DOHH2 (cell line): ENCODE measurements around the gene BRIX1.

Experiments
- H3F3A ChIP-seq: fragments of 200-600 bp; sonication (generic), shearing (Covaris generic); 2 replicates; pipeline ENCODE4 v1.6.0; 2016; ENCODE audit warnings: antibody characterized with exemption, mild to moderate bottlenecking; ENCODE audit not compliant: control insufficient read depth, insufficient read depth
- H3K27ac ChIP-seq: fragments of 200-600 bp; sonication (generic); 2 replicates; pipeline ENCODE4 v1.5.1; 2014; ENCODE audit warnings: low read depth, mild to moderate bottlenecking, low read length, moderate library complexity
- H3K27me3 ChIP-seq: fragments of 200-600 bp; sonication (generic); 2 replicates; pipeline ENCODE4 v1.6.1; 2014; ENCODE audit warnings: mild to moderate bottlenecking, low read length, mixed read lengths; ENCODE audit not compliant: control insufficient read depth
- H3K36me3 ChIP-seq: fragments of 200-600 bp; sonication (generic); 2 replicates; pipeline ENCODE4 v1.6.1; 2014; ENCODE audit warnings: mild to moderate bottlenecking, low read length, moderate library complexity, mixed read lengths; ENCODE audit not compliant: control insufficient read depth
- H3K4me1 ChIP-seq: fragments of 200-600 bp; sonication (generic); 2 replicates; pipeline ENCODE4 v1.6.1; 2014; ENCODE audit warnings: mild to moderate bottlenecking, low read length, mixed read lengths; ENCODE audit not compliant: control insufficient read depth
- H3K4me2 ChIP-seq: fragments of 200-600 bp; sonication (generic); 2 replicates; pipeline ENCODE4 v1.6.0; 2014; ENCODE audit warnings: mild to moderate bottlenecking, low read length, moderate library complexity
- H3K4me3 ChIP-seq: fragments of 200-600 bp; sonication (generic); 2 replicates; pipeline ENCODE4 v1.5.1; 2014; ENCODE audit warnings: mild to moderate bottlenecking, low read length, mixed read lengths
- H3K79me2 ChIP-seq: fragments of 200-600 bp; sonication (generic); 2 replicates; pipeline ENCODE4 v1.6.1; 2014; ENCODE audit warnings: mild to moderate bottlenecking, low read length, mixed read lengths; ENCODE audit not compliant: control insufficient read depth
- H3K9me2 ChIP-seq: fragments of 200-600 bp; sonication (generic); replicated peaks from 2 replicates; pipeline ENCODE4 v1.6.1; 2014; ENCODE audit warnings: mild to moderate bottlenecking, low read length, mixed read lengths; ENCODE audit not compliant: control insufficient read depth
- H3K9me3 ChIP-seq: fragments of 200-600 bp; sonication (generic); 2 replicates; pipeline ENCODE4 v1.6.1; 2014; ENCODE audit warnings: antibody characterized with exemption, low read length, mixed read lengths; ENCODE audit not compliant: control insufficient read depth, insufficient read depth
- H4K20me1 ChIP-seq: fragments of 200-600 bp; sonication (generic); 2 replicates; pipeline ENCODE4 v1.6.0; 2014; ENCODE audit warnings: low read depth, mild to moderate bottlenecking, antibody characterized with exemption, low read length, moderate library complexity; ENCODE audit not compliant: control insufficient read depth, insufficient read depth
- EZH2phosphoT487 ChIP-seq: fragments of 200-600 bp; sonication (generic); IDR thresholded peaks from 2 replicates; pipeline ENCODE4 v1.6.1; 2017; ENCODE audit warnings: borderline replicate concordance, mild to moderate bottlenecking, antibody characterized with exemption, low read length, moderate library complexity, mixed read lengths
- TF ChIP-seq, protein P1 (sequence below): fragments of 200-600 bp; sonication (generic); IDR thresholded peaks from one replicate; pipeline ENCODE4 v1.5.1; 2014; ENCODE audit warnings: antibody characterized with exemption, mild to moderate bottlenecking, low read depth, low read length; ENCODE audit not compliant: poor library complexity, severe bottlenecking

Gene BRIX1

DNA sequence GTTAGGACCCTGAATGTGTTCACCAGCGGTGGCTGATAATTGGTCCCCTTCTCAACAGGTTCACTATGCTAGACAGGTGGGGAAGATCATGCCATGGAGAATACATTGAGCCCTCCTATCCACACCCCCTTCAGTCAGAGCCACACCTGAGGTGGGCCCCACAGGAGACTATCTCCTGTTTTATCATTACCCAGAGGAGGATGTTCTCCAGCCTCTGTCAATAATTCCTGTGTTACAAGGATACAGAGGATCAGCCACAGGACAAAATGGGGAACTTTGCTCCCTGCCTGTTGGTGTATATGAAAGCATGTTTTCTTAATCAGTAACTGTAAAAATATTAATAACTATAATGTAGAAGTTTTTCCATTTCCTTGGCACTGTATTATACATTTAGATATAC is 26.1 kb upstream of the BRIX1 start:
- Histone ChIP-seq H3F3A (no peaks in the 10 kb centered on the region), H3K4me2 (no peak overlapping the region), H3K9me3 (no peaks in the 10 kb centered on the region), H3K4me1 (no peaks in the 10 kb centered on the region), H4K20me1 (no peaks in the 10 kb centered on the region), H3K27me3 (0 out of 2 replicates have a peak, but pooled peaks cover 2% of the 10 kb centered on the region), H3K4me3 (no peak overlapping the region), H3K9me2 (no peaks in the 10 kb centered on the region), H3K27ac (no peak overlapping the region), H3K79me2 (no peaks in the 10 kb centered on the region), H3K36me3 (no peaks in the 10 kb centered on the region)
- no peak for TF ChIP-seq EZH2phosphoT487
- TF ChIP-seq, protein P1, sequence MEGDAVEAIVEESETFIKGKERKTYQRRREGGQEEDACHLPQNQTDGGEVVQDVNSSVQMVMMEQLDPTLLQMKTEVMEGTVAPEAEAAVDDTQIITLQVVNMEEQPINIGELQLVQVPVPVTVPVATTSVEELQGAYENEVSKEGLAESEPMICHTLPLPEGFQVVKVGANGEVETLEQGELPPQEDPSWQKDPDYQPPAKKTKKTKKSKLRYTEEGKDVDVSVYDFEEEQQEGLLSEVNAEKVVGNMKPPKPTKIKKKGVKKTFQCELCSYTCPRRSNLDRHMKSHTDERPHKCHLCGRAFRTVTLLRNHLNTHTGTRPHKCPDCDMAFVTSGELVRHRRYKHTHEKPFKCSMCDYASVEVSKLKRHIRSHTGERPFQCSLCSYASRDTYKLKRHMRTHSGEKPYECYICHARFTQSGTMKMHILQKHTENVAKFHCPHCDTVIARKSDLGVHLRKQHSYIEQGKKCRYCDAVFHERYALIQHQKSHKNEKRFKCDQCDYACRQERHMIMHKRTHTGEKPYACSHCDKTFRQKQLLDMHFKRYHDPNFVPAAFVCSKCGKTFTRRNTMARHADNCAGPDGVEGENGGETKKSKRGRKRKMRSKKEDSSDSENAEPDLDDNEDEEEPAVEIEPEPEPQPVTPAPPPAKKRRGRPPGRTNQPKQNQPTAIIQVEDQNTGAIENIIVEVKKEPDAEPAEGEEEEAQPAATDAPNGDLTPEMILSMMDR = no peak

DNA sequence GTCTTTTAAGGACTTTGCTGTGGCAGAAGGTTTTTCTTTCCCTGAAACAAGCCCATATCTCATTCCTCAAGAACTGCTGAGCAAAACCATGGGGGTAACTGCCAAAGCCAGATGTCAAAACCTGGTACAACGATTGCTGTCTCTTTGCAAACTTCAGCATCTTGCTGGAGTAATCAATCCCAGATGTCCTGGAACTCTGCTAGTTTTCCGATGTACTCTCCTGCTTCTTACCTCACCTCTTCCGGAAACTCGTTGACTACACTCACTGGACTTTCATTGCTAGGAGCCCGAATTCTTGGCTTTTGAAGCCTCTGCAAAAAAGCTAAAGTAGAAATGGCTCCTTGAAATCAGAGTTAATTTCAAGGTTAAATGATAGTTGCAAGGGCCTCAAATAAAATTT is 23.5 kb upstream of the BRIX1 start:
- no peak overlapping the region for H3K4me2 ChIP-seq
- no peak overlapping the region for H3K4me3 ChIP-seq
- no peaks in the 10 kb centered on the region for H3K9me3 ChIP-seq
- H3K36me3 ChIP-seq = no peaks in the 10 kb centered on the region
- no peaks in the 10 kb centered on the region for H4K20me1 ChIP-seq
- no peaks in the 10 kb centered on the region for H3K27me3 ChIP-seq
- no peaks in the 10 kb centered on the region for H3K9me2 ChIP-seq
- no peak overlapping the region for H3K27ac ChIP-seq
- no peaks in the 10 kb centered on the region for H3K4me1 ChIP-seq
- H3K79me2 ChIP-seq = no peaks in the 10 kb centered on the region
- H3F3A ChIP-seq = no peaks in the 10 kb centered on the region
- TF ChIP-seq, protein P1 = no peak
- TF ChIP-seq EZH2phosphoT487 = no peak

DNA sequence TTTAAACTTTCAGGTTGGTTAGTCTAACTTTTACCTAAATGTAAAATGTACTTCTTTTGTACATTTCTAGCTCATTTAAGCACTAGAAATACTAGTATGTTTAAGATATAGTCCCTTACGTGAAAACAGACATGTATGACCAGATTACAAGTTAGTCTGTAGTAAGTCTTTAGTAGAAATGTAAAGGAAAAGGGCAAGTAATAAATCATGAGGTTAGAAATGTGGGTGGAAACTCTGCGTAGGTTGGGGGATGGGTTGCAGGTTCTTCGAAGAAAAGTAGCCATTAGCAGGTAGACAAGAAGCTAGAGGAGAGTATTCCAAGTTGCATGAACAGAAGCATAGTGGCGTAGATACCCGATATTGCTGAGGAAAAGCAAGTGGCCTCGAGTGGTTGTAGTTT is 23.1 kb upstream of the BRIX1 start:
- H3K4me1 ChIP-seq = no peaks in the 10 kb centered on the region
- H3K36me3 ChIP-seq = no peaks in the 10 kb centered on the region
- TF ChIP-seq EZH2phosphoT487 = no peak
- TF ChIP-seq, protein P1 = no peak
- H3K4me3 ChIP-seq = no peak overlapping the region
- no peaks in the 10 kb centered on the region for H3K79me2 ChIP-seq
- no peaks in the 10 kb centered on the region for H3K27me3 ChIP-seq
- no peaks in the 10 kb centered on the region for H4K20me1 ChIP-seq
- H3F3A ChIP-seq = no peaks in the 10 kb centered on the region
- no peaks in the 10 kb centered on the region for H3K9me2 ChIP-seq
- no peak overlapping the region for H3K4me2 ChIP-seq
- H3K27ac ChIP-seq = no peak overlapping the region
- H3K9me3 ChIP-seq = no peaks in the 10 kb centered on the region

DNA sequence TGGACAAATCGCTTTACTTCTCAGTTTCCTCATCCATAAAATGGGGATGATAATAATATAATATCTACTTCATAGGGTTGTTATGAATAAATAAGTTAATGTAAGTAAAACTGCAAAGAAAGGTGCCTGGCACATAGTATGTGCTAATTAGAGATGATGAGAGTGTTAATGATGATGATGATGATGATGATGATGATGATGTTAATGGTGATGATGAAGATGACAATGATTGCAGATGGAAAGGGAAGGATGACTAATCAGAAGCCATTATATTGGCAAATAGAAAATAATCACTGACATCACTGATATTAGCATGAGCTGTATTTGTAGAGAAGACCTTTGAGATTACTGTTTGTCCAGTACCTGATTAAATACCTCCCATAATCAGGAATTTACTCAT is 20.8 kb upstream of the BRIX1 start:
- no peaks in the 10 kb centered on the region for H3K36me3 ChIP-seq
- H3K79me2 ChIP-seq = no peaks in the 10 kb centered on the region
- H3K4me3 ChIP-seq = no peak overlapping the region
- no peaks in the 10 kb centered on the region for H4K20me1 ChIP-seq
- TF ChIP-seq EZH2phosphoT487 = no peak
- no peaks in the 10 kb centered on the region for H3K9me2 ChIP-seq
- 0 out of 2 replicates have a peak, but pooled peaks cover 5% of the 10 kb centered on the region for H3F3A ChIP-seq
- H3K4me2 ChIP-seq = no peak overlapping the region
- no peak overlapping the region for H3K27ac ChIP-seq
- no peaks in the 10 kb centered on the region for H3K4me1 ChIP-seq
- no peaks in the 10 kb centered on the region for H3K9me3 ChIP-seq
- H3K27me3 ChIP-seq = no peaks in the 10 kb centered on the region
